ENCODE results near the gene PRKCA. TPM values are rescaled to one million over a fixed set of nuclear protein-coding genes. Genes with fewer than 3 reads are reported as not detected.

PRKCA gene
- total RNA-seq, 1 donor from 2014 or later, result 14.9 TPM

DNA sequence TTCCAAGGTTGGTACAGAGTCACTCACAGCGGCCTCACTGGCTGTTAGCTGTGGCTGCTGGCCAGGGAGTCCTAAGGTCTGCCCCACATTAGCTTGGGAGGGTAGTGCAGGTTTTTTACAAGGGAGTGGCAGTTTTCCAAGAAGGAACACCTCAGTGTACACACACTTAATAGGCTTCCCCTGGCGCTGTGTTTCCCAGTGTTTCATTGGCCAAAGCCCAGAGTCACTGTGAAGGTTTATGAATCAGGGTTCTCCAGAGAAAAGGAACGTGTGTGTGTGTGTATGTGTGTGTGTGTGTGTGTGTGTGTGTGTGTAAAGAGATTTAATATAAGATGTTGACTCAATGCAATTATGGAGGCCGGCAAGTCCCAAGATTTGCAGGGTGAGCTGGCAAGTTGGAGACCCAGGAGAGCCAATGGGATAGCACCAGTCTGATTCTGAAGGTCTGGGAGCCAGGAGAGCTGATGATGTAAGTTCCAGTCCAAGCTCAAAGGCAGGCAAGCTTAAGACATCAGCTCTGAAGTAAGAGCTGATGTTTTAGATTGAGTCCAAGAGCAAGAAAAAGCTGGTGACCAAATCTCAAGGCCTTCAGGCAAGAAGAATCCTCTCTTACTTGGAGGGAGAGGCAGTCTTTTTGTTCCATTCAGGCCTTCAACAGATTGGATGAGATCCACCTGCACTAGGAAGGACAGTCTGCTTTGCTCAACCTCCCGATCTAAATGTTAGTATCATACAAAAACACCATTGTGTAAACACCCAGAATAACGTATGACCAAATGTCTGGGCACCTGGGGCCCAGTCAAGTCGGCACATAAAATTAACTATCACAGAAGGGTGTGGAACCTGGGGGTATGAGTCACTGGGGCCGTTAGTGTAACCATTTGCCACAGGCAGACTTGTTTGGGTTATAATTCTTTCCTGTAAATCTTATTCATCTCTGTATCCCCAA lies 206.8 kb downstream of the PRKCA start:
- no peak for DNase-seq (ENCODE audit: low spot score)

GRCh38 chr17:66509926-66510325 lies 207.5 kb downstream of the PRKCA start:
- DNase-seq (ENCODE audit: low spot score), result no peak

- DNase-seq (ENCODE audit: low spot score), result no peak
These were observed 208.7 kb downstream of the PRKCA start for GRCh38 chr17:66511135-66511534.

- no peak for DNase-seq (ENCODE audit: low spot score)
These were observed 211.9 kb downstream of the PRKCA start for GRCh38 chr17:66514227-66514806.

DNA sequence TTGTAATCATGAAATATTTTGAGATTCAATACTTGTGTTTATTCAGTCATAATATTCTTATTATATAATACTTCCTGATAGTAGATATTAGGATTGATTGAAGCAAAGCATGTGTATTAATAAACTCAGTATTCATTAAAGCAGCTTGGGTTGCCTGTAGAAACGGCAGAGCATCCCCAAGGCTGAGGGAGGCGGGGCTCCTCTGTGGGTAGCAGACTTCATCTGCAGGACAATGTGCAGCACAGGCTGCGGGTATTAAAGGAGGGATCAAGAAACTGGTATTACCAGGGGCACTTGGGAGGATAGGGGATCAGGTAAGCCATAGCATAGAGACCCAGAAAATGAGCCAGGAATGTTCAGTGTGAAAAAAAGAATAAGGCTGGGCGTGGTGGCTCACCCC lies 213.6 kb downstream of the PRKCA start:
- no peak for DNase-seq (ENCODE audit: low spot score)

- no peak for DNase-seq (ENCODE audit: low spot score)
These were observed 215.1 kb downstream of the PRKCA start for GRCh38 chr17:66517336-66518009.

DNA sequence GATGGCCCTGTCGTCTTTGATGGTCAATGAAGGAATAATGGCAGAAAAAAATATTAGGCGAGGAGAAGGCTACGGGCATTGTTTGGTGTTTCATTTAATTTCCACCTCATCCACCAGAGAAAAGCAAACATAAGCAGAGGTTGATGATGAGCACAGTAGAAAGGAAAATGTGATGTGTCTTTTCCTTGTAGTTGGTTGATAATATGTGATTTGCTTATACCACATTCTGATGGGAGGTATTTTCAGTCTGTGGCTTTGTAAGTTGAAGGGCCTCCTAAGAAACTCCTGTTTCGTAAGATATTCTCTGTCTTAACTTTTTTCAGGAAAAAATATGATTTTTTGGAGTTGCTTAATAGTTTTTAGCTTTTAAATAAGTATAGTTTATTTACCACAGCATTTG lies 215.7 kb downstream of the PRKCA start:
- DNase-seq (ENCODE audit: low spot score), result no peak

GRCh38 chr17:66518677-66519076 lies 216.3 kb downstream of the PRKCA start:
- DNase-seq (ENCODE audit: low spot score), result no peak

- DNase-seq (ENCODE audit: low spot score), result no peak
These were observed 216.7 kb downstream of the PRKCA start for GRCh38 chr17:66519154-66519553.

DNA sequence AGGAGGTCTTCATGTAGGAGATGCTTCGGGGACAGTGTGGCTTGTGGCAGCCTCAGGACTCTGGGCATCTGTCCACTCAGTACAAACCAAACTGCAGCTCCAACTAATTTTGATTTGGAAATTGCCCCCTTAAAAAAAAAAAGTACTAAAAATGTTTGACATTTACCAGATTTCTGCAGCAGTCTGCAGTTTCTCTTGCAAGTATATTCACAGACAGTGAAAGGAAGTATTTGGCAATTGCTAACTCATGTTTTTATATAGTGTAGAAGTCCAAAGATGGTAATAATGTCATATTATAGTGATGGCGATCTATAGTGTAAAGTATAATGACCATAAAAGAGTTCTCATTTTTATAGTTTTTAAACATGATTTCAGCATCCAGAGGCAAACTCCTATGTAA lies 218.6 kb downstream of the PRKCA start:
- DNase-seq (ENCODE audit: low spot score), result no peak

DNA sequence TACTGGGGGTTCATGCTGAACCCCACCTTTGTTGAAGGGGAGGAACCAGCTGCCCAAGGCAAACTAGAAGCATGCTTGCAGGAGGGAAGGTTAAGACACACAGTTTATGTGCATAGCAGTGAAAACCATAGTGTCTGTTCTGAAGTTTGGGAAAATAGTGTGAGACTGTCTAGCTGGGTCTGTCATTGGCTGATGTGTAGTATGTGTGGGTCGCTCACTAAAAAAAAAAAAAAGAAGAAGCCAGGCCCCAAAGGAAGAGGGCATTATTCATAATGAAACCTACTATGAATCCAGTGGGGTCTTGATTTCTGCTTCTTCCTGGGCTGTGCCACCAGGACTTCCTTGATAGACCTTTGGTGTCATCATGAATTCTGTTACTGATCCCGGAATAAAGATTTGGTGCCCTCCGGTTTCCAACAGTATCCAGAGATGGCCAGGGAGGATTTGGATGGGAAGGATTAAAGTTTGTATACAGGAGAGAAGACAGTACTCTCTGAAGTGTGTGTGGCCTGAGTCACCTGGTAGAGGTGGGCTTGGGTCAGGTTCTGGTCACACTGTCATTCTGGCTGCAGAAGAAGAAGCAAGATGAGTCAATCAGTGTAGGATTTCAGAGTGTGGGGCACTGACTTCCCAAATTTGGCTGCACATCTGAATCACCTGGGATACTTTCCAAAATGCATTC lies 220.3 kb downstream of the PRKCA start:
- DNase-seq (ENCODE audit: low spot score), result no peak

DNA sequence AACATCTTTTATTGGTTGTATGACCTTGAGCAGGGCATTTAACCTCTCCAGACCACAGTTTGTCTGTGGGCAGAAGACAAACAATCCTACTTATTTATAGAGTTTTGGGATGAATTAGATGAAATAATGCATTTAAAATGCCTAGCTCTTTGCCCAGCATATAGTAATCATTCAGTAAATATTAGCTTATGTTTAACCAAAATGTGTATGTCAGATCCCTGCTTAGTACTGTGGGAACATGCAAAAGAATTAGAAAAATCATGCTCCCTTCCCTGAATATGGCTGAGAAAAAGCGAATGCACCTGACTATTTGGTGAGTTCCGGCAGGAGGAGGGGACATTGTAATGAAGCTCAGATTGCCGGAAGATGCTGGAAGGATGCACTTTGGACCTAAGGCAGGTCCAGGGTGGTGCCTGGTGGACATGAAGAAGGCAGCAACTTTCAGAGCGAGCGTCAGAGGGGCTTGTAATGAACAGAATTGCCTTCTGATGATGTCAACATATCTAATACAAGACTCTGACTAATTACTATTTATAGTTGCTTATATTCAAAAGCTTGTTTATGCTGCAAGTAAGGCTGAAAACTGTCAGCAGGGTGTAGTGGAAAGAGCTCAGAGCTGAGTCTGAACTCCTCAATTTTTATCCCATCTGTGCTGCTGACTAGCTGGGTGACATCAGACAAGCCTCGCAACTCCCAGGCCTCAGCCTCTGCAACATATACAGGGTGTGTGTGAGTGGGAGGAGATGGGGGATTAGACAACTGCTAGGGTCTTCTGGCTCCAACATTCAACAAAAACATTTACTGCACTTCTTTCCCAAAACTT lies 221.2 kb downstream of the PRKCA start:
- no peak for DNase-seq (ENCODE audit: low spot score)

DNA sequence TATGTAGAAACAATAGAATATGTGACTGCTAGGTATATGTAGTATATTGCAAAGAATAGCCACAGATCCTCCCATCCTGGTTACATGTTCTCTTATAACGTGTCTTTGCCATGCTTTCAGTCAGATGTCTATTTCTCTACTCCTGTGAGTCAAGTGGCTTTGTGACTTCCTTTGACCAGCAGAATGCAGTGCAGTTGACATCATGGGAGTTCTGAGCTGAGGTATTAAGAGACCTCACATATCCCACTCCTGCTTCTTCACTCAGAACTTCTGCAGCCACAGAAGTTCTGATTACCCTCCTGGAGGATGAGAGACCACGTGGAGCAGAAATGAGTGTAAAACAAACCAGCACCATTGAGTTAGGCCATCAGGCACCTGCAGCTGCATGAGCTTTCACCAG lies 222.5 kb downstream of the PRKCA start:
- DNase-seq (ENCODE audit: low spot score), result no peak

GRCh38 chr17:66525338-66525737 lies 222.9 kb downstream of the PRKCA start:
- DNase-seq (ENCODE audit: low spot score), result no peak

DNA sequence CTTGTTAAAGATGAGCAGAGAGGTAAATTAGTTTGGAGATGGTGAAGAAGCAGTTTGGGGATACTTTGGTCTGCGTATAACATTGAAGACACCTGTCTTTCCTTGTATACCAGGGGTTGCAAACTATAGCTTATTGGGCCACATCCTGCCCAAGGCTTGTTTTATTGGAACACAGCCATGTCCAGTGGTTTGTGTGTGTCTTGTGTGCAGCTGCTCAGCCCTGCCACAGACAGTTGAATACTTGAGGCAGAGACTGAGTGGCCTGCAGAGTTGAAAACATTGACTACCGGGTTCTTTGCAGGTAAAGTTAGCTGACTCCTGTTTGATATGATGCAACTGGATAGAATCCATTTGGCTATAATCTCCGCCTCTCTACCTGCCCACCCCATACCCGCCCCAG lies 224.4 kb downstream of the PRKCA start:
- no peak for DNase-seq (ENCODE audit: low spot score)

DNA sequence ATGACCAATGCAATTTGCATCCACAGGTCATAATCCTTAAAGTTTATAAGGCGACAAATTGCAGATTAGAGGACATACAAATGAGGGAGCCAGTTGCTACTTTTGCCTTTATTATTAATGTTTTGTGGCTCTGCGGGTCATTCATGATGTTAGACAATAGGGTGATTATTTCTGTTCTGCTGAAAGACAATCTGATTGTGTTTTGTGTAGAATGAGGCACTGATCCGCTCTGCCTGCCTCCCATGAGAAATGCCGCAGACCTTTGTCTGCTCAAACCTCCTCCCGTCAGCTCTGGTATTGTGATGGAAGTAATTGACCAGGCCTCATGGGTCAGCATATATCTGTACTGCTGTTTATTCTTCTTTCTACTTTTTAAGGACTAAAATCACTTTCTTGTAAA lies 224.9 kb downstream of the PRKCA start:
- no peak for DNase-seq (ENCODE audit: low spot score)

DNA sequence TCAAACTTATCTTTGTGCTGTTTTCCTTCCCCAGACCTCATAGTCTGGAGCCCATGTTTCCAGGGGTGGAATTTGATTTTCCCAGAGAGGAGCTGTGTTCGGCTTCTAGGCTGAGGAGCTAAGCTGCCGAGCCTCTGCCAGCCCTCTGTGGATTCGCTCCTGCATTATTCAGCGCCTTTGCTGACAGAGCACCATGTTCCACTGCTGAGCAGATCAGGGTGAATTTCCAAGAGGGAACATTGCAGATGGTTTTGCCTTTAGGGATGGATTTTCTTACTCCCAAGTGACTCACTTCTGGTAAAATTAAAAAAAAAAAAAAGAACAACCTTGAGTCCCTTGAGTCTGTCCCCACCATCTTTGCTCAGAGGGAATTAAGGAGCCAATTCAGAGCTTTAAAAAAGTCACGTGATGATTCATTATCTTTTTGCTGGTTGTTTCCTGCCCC lies 229.5 kb downstream of the PRKCA start:
- DNase-seq (ENCODE audit: low spot score), result no peak

DNA sequence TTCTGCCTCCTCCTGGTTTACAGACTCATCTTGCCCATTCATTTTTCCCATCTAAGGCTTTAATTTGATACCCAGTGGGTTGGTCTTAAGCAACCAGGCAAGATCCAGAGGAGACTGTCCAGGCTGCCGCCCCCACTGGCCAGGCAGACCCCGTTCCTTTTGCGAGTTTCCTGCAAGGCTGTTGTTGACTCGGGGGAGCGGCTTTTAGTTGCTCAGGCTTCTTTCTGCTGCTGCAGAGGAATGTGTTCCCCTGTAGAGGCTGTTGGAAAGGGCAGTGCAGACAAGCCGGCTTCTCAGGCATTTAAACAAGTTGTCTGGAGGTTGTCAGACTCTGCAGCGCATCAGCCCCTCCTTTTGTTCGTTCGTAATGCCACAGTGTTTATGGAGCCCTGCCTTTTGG lies 231.2 kb downstream of the PRKCA start:
- DNase-seq (ENCODE audit: low spot score), result no peak

- DNase-seq (ENCODE audit: low spot score), result no peak
These were observed 231.6 kb downstream of the PRKCA start for GRCh38 chr17:66533986-66534385.

DNA sequence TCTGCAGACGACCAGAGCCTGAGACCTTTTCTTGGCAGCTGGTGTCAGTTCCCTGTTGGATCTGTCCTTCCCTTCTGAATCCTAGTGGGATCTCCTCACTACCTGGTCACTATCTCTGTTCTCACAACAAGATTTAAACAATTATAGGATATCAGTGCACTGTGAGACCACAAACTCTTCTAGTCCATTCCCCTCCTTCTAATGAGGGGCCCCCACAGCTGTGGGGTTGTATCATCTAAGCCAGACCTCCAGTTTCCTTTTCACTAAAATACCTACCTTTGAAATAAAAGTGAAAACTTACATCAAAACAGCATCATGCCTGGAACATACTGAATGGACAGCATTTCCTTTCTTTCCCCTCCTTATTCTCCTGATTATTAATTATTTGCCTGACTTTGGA lies 233.2 kb downstream of the PRKCA start:
- DNase-seq (ENCODE audit: low spot score), result no peak

DNA sequence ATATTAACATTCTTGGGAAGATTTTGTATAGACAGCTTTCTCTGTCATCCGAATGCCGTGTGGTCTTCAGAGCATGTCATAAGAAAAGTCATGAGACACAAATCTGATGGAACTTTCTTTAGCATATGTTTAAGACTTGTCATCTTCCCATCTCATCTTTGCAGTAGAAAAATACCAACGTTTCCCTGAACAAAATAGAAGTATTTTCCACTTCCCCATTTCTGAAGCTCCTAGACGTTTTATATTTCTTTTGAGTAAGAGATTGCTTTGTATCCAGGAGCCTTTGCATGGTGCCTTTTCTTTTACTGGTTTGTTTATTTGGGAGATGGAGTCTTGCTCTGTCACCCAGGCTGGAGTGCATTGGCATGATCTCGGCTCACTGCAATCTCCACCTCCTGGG lies 235.1 kb downstream of the PRKCA start:
- DNase-seq (ENCODE audit: low spot score), result no peak

All from mesenteric fat pad (tissue), 1 donor.